ENCODE data around the gene ANKHD1. TPM values are rescaled to one million over a fixed set of nuclear protein-coding genes. Genes with fewer than 3 reads are reported as not detected.

Gene ANKHD1
- total and polyA plus RNA-seq, 9 of the 15 experiments (the other 6 are each of a cell fraction or from before 2014, with no cell fraction given): 38.9 to 138 (median 78.7) TPM

DNA sequence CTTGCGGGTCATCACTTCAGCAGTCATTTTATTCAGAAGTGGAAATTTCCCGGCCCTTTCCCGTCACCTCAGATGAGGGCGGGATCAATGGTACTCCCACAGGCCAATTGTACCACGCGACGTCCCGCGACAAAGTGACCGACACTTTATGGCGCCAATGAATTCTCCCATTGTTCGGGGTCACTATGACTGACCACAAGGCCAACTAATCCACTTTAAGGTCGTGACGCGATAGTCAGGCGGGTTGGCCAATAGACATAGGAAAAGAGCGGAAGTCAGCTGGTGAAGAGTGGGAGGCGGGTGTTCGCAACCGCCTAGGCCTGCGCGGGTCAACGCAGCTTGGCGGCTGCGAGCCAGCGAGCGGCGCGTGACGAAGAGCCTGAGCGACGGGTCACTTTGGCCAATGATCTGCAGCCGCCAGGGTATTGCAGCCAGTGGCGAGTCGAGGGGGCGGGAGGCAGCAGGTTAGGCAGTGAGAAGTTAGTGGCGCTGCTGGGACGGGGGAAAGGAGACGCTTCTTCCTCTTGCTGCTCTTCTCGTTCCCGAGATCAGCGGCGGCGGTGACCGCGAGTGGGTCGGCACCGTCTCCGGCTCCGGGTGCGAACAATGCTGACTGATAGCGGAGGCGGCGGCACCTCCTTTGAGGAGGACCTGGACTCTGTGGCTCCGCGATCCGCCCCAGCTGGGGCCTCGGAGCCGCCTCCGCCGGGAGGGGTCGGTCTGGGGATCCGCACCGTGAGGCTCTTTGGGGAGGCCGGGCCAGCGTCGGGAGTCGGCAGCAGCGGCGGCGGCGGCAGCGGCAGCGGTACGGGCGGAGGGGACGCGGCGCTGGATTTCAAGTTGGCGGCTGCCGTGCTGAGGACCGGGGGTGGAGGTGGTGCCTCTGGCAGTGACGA, at the start of gene ANKHD1 (continued):
- TF ChIP-seq ELF1 (tag; IDR thresholded peaks at IDR 0.05) (peak; percentile 87), MTF1 (CRISPR knock-in tag; IDR thresholded peaks at IDR 0.05; ENCODE audit: borderline replicate concordance) (no peak), ZFP36 (IDR thresholded peaks at IDR 0.05; ENCODE audit: low read depth, low read length, partially characterized antibody) (no peak), CBFB (CRISPR knock-in tag; IDR thresholded peaks at IDR 0.05) (no peak), ZNF668 (CRISPR knock-in tag; IDR thresholded peaks at IDR 0.05) (no peak), MTA1 (IDR thresholded peaks at IDR 0.05; ENCODE audit: borderline replicate concordance) (no peak), RBFOX2 (IDR thresholded peaks at IDR 0.05; ENCODE audit: low read depth, low read length) (peak; percentile 95), TAL1 (IDR thresholded peaks at IDR 0.05) (no peak), RBM22 (IDR thresholded peaks at IDR 0.05; ENCODE audit: low read depth, low read length, poor library complexity, severe bottlenecking) (no peak), TRIM24 (IDR thresholded peaks at IDR 0.05) (no peak), SMAD4 (CRISPR knock-in tag; conservative IDR thresholded peaks at IDR 0.05) (peak; percentile 50), ASH1L (IDR thresholded peaks at IDR 0.05; ENCODE audit: borderline replicate concordance, low read depth, partially characterized antibody) (peak; percentile 99), HDAC8 (tag; IDR thresholded peaks at IDR 0.05) (no peak), CBX1 (IDR thresholded peaks at IDR 0.05; ENCODE audit: low read depth) (no peak; the same call in 1 of the 2 replicates), MXI1 (IDR thresholded peaks at IDR 0.05; ENCODE audit: low read depth, low read length) (no peak), MCM2 (IDR thresholded peaks at IDR 0.05; ENCODE audit: low read depth) (no peak), RBM17 (IDR thresholded peaks at IDR 0.05; ENCODE audit: borderline replicate concordance, low read depth, low read length) (no peak)
- TF ChIP-seq, protein P1, sequence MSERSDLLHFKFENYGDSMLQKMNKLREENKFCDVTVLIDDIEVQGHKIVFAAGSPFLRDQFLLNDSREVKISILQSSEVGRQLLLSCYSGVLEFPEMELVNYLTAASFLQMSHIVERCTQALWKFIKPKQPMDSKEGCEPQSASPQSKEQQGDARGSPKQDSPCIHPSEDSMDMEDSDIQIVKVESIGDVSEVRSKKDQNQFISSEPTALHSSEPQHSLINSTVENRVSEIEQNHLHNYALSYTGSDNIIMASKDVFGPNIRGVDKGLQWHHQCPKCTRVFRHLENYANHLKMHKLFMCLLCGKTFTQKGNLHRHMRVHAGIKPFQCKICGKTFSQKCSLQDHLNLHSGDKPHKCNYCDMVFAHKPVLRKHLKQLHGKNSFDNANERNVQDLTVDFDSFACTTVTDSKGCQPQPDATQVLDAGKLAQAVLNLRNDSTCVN (CRISPR knock-in tag; IDR thresholded peaks at IDR 0.05): peak; percentile 72; the same call in 1 of the 2 replicates
- TF ChIP-seq, protein P2, sequence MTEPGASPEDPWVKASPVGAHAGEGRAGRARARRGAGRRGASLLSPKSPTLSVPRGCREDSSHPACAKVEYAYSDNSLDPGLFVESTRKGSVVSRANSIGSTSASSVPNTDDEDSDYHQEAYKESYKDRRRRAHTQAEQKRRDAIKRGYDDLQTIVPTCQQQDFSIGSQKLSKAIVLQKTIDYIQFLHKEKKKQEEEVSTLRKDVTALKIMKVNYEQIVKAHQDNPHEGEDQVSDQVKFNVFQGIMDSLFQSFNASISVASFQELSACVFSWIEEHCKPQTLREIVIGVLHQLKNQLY (CRISPR knock-in tag; conservative IDR thresholded peaks at IDR 0.05): 0 out of 4 replicates have a peak, but pooled peaks of 1 of the 2 experiments have one; percentile 83
- TF ChIP-seq, protein P3, sequence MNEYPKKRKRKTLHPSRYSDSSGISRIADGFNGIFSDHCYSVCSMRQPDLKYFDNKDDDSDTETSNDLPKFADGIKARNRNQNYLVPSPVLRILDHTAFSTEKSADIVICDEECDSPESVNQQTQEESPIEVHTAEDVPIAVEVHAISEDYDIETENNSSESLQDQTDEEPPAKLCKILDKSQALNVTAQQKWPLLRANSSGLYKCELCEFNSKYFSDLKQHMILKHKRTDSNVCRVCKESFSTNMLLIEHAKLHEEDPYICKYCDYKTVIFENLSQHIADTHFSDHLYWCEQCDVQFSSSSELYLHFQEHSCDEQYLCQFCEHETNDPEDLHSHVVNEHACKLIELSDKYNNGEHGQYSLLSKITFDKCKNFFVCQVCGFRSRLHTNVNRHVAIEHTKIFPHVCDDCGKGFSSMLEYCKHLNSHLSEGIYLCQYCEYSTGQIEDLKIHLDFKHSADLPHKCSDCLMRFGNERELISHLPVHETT (CRISPR knock-in tag; conservative IDR thresholded peaks at IDR 0.05 in 1 of 2, IDR thresholded peaks at IDR 0.05 in 1 of 2): no peak
- TF ChIP-seq, protein P4, sequence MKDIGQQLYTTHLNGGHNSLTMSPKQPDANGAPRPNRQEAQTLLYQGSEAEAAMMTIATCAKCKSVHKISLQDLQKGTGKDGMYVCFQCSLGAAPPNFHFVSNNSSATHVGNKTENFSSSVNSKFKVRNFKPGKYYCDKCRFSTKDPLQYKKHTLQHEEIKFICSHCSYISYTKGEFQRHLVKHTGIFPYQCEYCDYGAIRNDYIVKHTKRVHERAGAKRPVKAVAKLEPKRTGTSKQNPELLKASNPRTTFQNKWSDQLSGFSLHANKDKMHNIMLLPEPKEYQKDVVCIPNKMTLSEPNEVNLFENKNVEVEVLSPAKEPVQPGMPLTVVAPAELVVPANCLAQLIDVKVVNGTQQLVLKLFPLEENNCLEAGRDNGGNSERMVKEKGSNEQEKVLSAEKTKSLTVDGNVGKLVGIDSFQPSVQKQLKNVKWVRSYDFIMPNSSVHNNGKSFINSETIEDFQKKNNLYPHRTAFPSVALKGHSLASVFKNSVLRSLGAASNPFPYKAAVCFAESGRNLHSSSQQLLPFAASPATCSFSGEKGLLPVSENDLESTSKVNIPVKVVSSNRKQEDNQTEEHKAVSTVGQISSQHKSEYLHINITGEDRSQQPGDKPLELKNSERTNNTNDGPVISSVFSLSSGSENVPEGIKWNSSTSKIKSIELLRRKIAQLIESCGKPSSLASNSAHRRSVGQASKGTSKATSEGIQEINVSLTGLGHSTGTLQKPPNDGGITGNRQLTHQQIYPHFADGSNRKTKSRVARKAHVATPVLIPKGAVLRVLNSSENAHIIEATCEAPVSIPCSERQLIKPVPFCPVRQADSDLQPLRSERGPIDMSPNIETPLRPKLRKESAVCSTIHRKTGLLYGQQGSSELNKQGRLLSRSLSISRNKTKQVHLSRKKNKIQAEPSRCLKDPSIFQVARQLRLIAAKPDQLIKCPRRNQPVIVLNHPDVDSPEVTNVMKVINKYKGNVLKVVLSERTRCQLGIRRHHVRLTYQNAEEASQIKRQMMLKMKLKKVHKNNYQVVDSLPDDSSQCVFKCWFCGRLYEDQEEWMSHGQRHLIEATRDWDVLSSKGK (CRISPR knock-in tag; IDR thresholded peaks at IDR 0.05): no peak
